Measurements from ENCODE around the gene MIDN. TPM values are rescaled to one million over a fixed set of nuclear protein-coding genes. Genes with fewer than 3 reads are reported as not detected.

The MIDN gene
- total and polyA plus RNA-seq, 10 of the 15 experiments (the other 5 are each of a cell fraction or from before 2014, with no cell fraction given) = 0.38 to 51.5 (median 7.2) TPM

DNA sequence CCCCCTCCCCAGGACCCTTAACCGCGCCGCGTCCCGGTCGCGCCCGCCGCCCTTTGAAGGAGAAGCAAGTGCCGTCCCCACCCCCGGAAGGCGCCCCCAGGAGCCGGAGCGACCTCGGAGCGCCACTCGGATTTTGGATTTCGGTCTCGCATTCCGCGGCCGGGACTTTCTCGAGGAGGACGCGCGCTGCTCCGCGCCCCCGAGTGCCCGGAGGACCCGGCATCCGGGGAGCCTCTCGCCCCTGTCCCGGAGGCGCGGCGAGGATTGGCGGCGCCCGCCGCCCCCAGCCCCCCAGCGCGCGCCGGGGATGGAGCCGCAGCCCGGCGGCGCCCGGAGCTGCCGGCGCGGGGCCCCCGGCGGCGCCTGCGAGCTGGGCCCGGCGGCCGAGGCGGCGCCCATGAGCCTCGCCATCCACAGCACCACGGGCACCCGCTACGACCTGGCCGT lies 1.6 kb downstream of the MIDN start:
- ChIA-PET RAD21 (ENCODE audit: unreplicated experiment) (interaction anchor here (1.0 kb wide), 1 partner anchor 16 kb away, joined by 3 read pairs; no protein-coding TSS in a partner anchor), POLR2A (interaction anchor here (1.0 to 2.2 kb wide), 2 partner anchors 12 to 16 kb away, joined by 8 read pairs; no protein-coding TSS in a partner anchor), CTCF (no interaction called here), SMC1A (ENCODE audit: uncharacterized antibody, unreplicated experiment) (no interaction called here)
- ATAC-seq = no peak
- 2% methylated on average over 24 of the region's 67 CpGs for WGBS (ENCODE audit: insufficient coverage, insufficient replicate concordance, low lambda C conversion rate, missing lambda C conversion rate)
- intact Hi-C loops (cut with micrococcal nuclease; ENCODE audit: unreplicated experiment) (loop anchor here (1.0 to 10.0 kb wide), 2 partner anchors 16 to 325 kb away; partner anchors contain the start of gene ARID3A), in situ Hi-C loops (cut with MboI) (no loop called here)
- H3K4me3 ChIP-seq = peak overlapping the region; percentile 91
- no peak overlapping the region for H2AFZ ChIP-seq (ENCODE audit: control insufficient read depth, low read depth, low read length)
- no peak for FAIRE-seq
- H3K9me3 ChIP-seq (replicated peaks; ENCODE audit: control insufficient read depth, insufficient read depth, low read length) = no peaks in the 10 kb centered on the region
- H4K20me1 ChIP-seq (ENCODE audit: control insufficient read depth, insufficient read depth) = no peaks in the 10 kb centered on the region
- DNase-seq (ENCODE audit: low read depth, low spot score) = no peak
- H3K9ac ChIP-seq (ENCODE audit: control insufficient read depth, insufficient read depth, low read length) = peak overlapping the region; percentile 86
- peaks cover 10 to 12% of the 10 kb centered on the region in 2 experiments; a peak in 3 of 4 replicates for H3K36me3 ChIP-seq (ENCODE audit: control insufficient read depth in 2 of 2, insufficient read depth in 2 of 2, low read length in 1 of 2)
- BruUV-seq (replicated peaks) = TSS peak; percentile 65
- peak overlapping the region; percentile 72 for H3K27ac ChIP-seq (ENCODE audit: control insufficient read depth, insufficient read depth)
- peaks cover 52% of the 10 kb centered on the region for H3K79me2 ChIP-seq (ENCODE audit: control insufficient read depth, insufficient read depth, low read length)
- H3K4me2 ChIP-seq (ENCODE audit: control insufficient read depth, insufficient read depth) = peak overlapping the region; percentile 30; the same call in 1 of the 2 replicates
- TF ChIP-seq STAT3 (IDR thresholded peaks at IDR 0.05; ENCODE audit: low read depth, low read length) = no peak
- no peak for TF ChIP-seq BRCA1 (IDR thresholded peaks at IDR 0.05; ENCODE audit: low read depth, low read length)
- TF ChIP-seq ATF2 (IDR thresholded peaks at IDR 0.05; ENCODE audit: low read length) = no peak
- TF ChIP-seq ZNF687 (IDR thresholded peaks at IDR 0.05) = 0 out of 2 replicates have a peak, but pooled peaks have one; percentile 9
- TF ChIP-seq MTA3 (IDR thresholded peaks at IDR 0.05; ENCODE audit: borderline replicate concordance, low read length) = no peak
- TF ChIP-seq BACH1 (IDR thresholded peaks at IDR 0.05; ENCODE audit: borderline replicate concordance) = 0 out of 2 replicates have a peak, but pooled peaks have one; percentile 30
- peak; percentile 60; the same call in 1 of the 2 replicates for TF ChIP-seq ZNF207 (IDR thresholded peaks at IDR 0.05; ENCODE audit: borderline replicate concordance)
- peak; percentile 79 for TF ChIP-seq LARP7 (IDR thresholded peaks at IDR 0.05)
- TF ChIP-seq SMARCA5 (IDR thresholded peaks at IDR 0.05) = peak; percentile 23; the same call in 1 of the 2 replicates
- no peak for TF ChIP-seq HCFC1 (IDR thresholded peaks at IDR 0.05; ENCODE audit: low read length)
- H3K4me1 ChIP-seq (ENCODE audit: control insufficient read depth, insufficient read depth, low read length) = peaks cover 12% of the 10 kb centered on the region
- H3K27me3 ChIP-seq (replicated peaks in 1 of 2; ENCODE audit: control insufficient read depth in 2 of 2, insufficient read depth in 2 of 2, low read length in 1 of 2) = no peaks in the 10 kb centered on the region

All from GM12878 (cell line).